DND-41 (cell line): Measurements from ENCODE around the gene UFM1.

Experiments used
- CTCF ChIP-seq: IDR thresholded peaks from 2 replicates; pipeline ENCODE4 v1.5.1; 2012; ENCODE audit warnings: borderline replicate concordance, low read length, moderate library complexity, mild to moderate bottlenecking; ENCODE audit not compliant: poor library complexity, severe bottlenecking; ENCODE audit errors: extremely low read depth
- EZH2 ChIP-seq: IDR thresholded peaks from 3 replicates; pipeline ENCODE4 v1.6.1; 2012; ENCODE audit warnings: borderline replicate concordance, low read depth, mild to moderate bottlenecking, moderate library complexity, low read length, inconsistent platforms; ENCODE audit not compliant: severe bottlenecking

DNA sequence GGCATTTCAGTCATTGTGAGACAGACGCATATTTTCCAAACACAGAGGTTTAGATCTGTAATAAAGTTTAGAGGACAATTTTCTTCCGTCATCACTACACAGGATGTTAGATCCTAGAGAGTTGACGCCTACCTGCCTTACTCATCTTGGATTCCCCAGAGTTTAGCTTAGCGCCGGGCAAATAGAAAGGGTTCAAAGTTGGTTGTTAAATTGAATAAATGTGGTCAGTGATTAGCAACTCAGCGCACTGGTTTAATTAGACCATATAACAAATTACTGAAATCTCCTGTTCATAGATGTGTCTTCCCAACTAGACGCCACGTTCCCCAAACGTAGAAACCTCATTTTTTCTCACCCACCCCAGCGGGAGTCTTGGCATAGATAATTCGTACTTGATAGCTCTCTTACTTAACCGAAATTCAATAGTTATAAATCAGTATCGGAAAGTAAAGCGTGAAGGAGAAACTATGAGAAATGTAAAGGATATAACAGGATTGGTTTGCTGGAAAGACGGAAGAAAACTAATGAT lies 726 bp upstream of the UFM1 start:
- TF ChIP-seq CTCF (no peak), EZH2 (no peak)
